NOMO-1 treated with dmso at 0.1 percent for 144 hours (cell line): ENCODE measurements around the gene TBC1D22A.

Experiments used
- DNase-seq: peaks from one replicate; lab custom pipeline; 2025; ENCODE audit not compliant: unreplicated experiment; lab: John Stamatoyannopoulos, UW

TBC1D22A gene

GRCh38 chr22:47054231-47055072, 292.0 kb downstream of the TBC1D22A start:
- DNase-seq, result no peak

DNA sequence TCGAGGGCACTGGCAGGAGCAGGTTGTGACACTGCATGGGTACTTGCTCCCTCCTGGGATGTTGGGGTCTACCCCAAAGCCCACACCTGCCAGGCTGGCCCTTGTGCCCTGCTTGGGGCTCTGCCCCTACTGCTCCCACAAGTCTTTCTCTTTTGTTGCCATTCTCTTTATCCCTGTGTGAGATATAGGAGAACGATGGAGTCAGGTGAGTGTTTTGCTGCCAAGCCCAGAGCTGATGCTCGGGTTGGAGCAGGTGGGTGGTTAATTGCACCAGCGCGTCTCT, 292.6 kb downstream of the TBC1D22A start:
- DNase-seq, result no peak

- DNase-seq, result no peak
Measured at GRCh38 chr22:47055461-47055860, 293.0 kb downstream of the TBC1D22A start.

DNA sequence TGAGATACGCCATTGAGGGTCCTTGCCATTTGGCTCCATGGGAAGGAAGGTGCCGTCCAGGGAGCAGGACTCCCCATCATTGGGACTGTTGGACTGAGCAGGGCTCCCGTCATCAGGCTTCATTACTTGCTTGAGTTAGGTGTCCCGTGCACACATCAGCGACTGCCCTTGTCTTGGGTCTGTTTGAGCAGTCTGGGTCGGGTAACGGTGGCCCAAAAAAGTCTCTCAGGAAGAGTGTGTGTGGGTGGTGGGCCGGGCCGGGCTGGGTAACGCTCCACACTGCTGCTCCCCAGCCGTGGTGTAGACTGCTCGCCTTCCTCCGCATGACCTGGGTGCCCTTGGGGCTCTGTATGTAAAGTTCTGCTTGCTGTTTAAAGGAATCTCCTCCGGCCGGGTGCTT, 293.5 kb downstream of the TBC1D22A start:
- no peak for DNase-seq

DNA sequence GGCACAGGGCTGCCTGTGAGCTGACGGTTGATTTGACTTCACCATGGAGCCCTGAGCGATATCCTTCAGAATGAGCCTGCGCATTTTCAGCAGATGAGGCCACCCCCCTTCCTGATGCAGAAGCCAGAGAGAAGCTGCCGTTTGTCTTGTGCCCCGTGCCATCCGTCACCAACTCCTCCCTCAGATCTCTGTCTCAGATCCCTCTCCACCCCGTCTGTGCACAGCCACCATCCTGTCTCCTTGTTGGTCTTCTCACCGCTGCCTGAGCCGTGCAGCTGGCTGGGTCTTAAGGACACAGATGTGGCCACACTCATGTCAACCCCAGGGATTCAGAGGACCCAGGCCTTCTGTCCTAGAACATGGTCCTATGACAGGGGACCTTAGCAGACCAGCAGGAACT, 293.9 kb downstream of the TBC1D22A start:
- DNase-seq, result no peak

- no peak for DNase-seq
Measured at GRCh38 chr22:47056776-47057470, 294.5 kb downstream of the TBC1D22A start.

- no peak for DNase-seq
Measured at GRCh38 chr22:47057916-47058585, 295.6 kb downstream of the TBC1D22A start.

DNA sequence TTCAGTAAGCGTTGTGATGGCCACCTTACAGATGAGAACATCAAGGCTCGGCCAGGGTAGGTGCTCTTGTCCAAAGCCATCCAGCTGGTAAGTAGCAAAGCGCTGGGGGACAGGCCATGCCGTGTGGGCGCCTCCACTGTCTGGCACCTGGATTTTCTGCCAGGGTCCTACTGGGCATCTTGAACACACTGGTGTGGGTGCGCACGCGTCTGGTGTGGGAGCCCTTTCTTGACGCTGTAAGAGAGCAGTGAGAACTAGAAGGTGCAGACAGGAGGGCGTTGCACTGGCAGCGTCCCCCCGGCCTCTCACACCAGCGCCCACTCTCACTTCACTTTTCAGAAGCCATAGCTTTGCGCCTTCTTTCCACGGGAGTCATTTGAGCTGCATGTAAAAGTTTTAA, 296.6 kb downstream of the TBC1D22A start:
- DNase-seq, result no peak

- no peak for DNase-seq
Measured at GRCh38 chr22:47059701-47060161, 297.3 kb downstream of the TBC1D22A start.

- DNase-seq, result no peak
Measured at GRCh38 chr22:47060718-47061117, 298.3 kb downstream of the TBC1D22A start.

GRCh38 chr22:47061226-47061625, 298.8 kb downstream of the TBC1D22A start:
- no peak for DNase-seq

- DNase-seq, result no peak
Measured at GRCh38 chr22:47062126-47062525, 299.7 kb downstream of the TBC1D22A start.

DNA sequence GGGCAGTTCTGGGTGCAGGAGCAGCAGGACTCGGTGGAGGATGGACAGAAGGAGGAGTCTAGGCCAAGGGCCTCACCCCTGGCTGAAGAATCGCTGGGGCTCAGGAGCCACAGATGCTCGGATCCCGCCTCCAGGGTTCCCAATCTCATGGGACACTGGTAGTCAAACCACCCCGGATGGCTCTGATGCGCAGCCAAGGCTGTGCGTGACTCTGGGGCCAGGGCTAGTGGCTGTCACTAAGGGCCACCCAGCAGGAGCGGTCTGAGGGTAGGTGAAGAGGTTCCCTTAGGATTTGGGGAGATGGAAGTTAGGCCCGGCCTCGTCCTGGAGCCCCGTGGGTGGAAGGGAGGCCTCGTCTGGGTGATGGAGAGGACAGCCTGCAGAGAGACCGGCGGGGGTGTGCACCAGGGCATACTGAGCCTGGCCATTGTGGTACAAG, 300.6 kb downstream of the TBC1D22A start:
- DNase-seq, result no peak

GRCh38 chr22:47063606-47064005, 301.2 kb downstream of the TBC1D22A start:
- no peak for DNase-seq

DNA sequence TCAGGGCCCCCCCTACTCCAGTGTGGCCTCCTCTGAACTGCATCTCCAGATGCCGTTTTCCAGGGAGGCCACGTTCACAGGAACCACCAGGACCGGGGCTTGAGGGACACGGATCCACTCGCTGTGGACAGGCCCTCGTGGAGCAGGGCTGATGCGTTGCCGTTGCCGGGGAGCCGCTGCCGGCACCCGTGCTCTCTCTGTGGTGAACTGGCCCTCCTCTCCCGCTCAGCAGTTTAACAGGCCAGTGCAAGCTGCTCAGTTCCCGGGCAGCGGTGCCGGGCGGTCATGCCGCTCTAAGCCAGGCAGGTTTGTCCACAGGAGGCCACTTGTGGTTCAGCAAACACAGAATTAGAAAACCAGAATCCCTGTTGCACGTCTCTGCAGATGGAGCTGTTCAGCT, 301.6 kb downstream of the TBC1D22A start:
- DNase-seq, result no peak

DNA sequence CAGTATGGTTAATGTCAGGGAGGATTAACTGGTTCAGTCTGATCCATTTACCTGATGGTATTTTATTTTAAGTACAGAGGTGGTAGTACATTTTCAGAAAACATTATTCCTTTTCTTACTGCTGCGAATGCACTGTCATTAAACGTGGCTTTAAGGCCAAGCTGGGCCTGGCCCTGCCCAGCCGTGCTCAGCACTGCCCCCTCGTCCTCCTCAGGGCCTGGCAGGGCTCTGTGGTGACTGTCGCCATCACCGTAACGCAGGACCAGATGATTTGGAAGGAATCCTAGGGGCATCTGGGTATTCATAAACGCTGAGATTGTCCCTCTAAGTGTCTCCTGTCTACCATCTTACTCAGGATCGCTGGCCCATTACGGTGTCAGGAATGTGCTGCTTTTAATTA, 302.0 kb downstream of the TBC1D22A start:
- DNase-seq, result no peak

DNA sequence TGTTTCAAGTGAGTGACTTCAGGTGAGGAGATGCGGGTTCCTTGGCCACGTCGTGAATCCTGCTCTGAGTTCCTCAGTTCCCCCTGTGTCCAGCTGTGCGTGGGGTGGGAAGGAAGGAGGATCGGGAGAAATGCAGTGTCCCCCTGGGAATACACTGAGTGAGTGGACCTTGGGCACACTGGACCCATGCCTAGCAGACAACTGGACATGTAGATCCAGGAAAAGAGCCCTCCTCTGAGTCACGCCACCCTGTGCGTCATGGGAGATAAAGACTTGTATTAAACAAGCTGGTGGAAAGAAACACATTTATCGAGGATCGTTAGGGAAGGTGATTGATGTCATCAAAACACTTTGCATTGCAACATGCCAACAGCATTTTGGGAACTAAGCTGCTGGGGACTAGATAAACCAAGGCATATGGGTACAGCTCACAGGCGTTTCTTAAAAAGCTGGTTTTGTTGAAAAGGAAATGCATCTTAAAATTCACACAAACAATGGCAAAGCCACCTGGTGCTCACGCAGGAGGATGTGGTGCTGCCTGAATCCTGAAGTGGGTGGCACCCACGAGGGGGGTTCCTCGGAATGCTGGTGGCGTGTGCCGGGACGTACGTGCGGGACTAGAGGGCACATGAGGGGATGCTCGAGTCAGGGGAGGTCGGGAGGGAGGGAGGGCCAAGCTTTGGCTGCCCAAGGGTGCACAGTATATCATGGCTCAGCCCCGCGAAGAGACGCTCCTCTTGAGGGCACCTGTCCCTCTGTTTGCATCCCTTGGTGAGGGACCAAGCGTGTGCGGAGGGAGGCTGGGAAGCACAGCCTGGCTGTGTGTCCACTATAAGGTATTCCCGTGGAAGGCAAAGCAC, 303.5 kb downstream of the TBC1D22A start:
- DNase-seq, result no peak

DNA sequence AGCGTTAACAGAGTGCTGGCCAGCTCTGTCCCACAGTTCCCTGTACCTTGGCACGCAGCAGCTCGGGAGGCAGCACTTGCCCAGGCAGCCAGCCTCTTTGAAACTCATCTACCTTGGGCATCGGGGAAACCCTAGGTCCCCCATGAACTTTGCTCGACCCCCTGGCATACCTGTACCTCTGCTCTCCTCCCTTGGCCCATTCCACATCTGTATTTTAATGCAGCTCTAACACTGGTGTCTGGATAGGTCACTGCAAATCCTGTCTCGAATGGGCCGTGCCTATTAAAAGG, 304.1 kb downstream of the TBC1D22A start:
- no peak for DNase-seq

GRCh38 chr22:47067321-47067890, 305.0 kb downstream of the TBC1D22A start:
- DNase-seq, result no peak

GRCh38 chr22:47067911-47068625, 305.6 kb downstream of the TBC1D22A start:
- DNase-seq, result no peak
